Measurements from ENCODE around the gene CIB4. TPM values are rescaled to one million over a fixed set of nuclear protein-coding genes. Genes with fewer than 3 reads are reported as not detected.

Gene CIB4
- total and polyA plus RNA-seq, 2 of the 4 experiments (the other 2 are of a cell fraction), result not detected

GRCh38 chr2:26679867-26680266, 38.7 kb upstream of the CIB4 start:
- WGBS, 2 experiments (ENCODE audit: extremely low coverage in 2 of 2, insufficient read length in 1 of 2), result no CpG with 5 or more reads among the region's 4 CpGs
- TF ChIP-seq ELK1 (IDR thresholded peaks at IDR 0.05; ENCODE audit: borderline replicate concordance, low read depth, low read length), result no peak
- TF ChIP-seq FOS (IDR thresholded peaks at IDR 0.05; ENCODE audit: low read depth, low read length), result no peak
- no peak for TF ChIP-seq MAZ (IDR thresholded peaks at IDR 0.05; ENCODE audit: borderline replicate concordance, low read depth, low read length)
- TF ChIP-seq CEBPB (IDR thresholded peaks at IDR 0.05; ENCODE audit: low read depth, low read length), result no peak
- no peak for TF ChIP-seq RCOR1 (IDR thresholded peaks at IDR 0.05; ENCODE audit: insufficient replicate concordance, low read length)
- TF ChIP-seq CTCF (conservative IDR thresholded peaks at IDR 0.05; ENCODE audit: low read depth, low read length), result no peak
- no peak for TF ChIP-seq MAFK (IDR thresholded peaks at IDR 0.05; ENCODE audit: low read depth, low read length)
- TF ChIP-seq CHD1 (IDR thresholded peaks at IDR 0.05; ENCODE audit: low read depth, low read length), result no peak
- TF ChIP-seq USF2 (IDR thresholded peaks at IDR 0.05; ENCODE audit: low read depth, low read length), result no peak
- TF ChIP-seq BHLHE40 (IDR thresholded peaks at IDR 0.05; ENCODE audit: low read depth, low read length), result no peak
- TF ChIP-seq RFX5 (IDR thresholded peaks at IDR 0.05; ENCODE audit: low read depth, low read length), result no peak
- TF ChIP-seq POLR2A (IDR thresholded peaks at IDR 0.05; ENCODE audit: low read depth, low read length), result no peak
- TF ChIP-seq NFE2L2 (IDR thresholded peaks at IDR 0.05; ENCODE audit: low read depth, low read length), result no peak
- TF ChIP-seq SMC3 (IDR thresholded peaks at IDR 0.05; ENCODE audit: low read depth, low read length), result no peak
- no peak for TF ChIP-seq RAD21 (IDR thresholded peaks at IDR 0.05; ENCODE audit: low read length)
- TF ChIP-seq MXI1 (IDR thresholded peaks at IDR 0.05; ENCODE audit: borderline replicate concordance, low read depth, low read length), result no peak
- no peaks in the 10 kb centered on the region for H3K79me1 ChIP-seq (ENCODE audit: low read depth in 1 of 2, low read length in 2 of 2)
- BruUV-seq (replicated peaks), result no TSS peak
- H3K36me3 ChIP-seq (ENCODE audit: control insufficient read depth, insufficient read depth, low read length), result no peaks in the 10 kb centered on the region
- no peak overlapping the region for H3K23ac ChIP-seq (ENCODE audit: low read depth, low read length)
- no peaks in the 10 kb centered on the region for H3K4me1 ChIP-seq (ENCODE audit: control insufficient read depth, insufficient read depth, low read length)
- no peak overlapping the region for H3K4me3 ChIP-seq (ENCODE audit: insufficient read depth, low read depth, low read length)
- no peak overlapping the region for H2BK5ac ChIP-seq (ENCODE audit: low read depth, low read length, poor library complexity, severe bottlenecking)
- no peak overlapping the region for H4K8ac ChIP-seq (ENCODE audit: low read depth in 2 of 2, low read length in 2 of 2)
- DNase-seq (no peak), ATAC-seq (ENCODE audit: low read depth) (no peak)
- H3K9ac ChIP-seq (ENCODE audit: low read depth, low read length), result no peak overlapping the region
- H2AK9ac ChIP-seq (replicated peaks; ENCODE audit: low read depth, low read length, poor library complexity), result no peak overlapping the region
- no peak overlapping the region for H3K56ac ChIP-seq (ENCODE audit: extremely low read depth, insufficient read depth, low read length)
- no peak overlapping the region for H2AK5ac ChIP-seq (ENCODE audit: low read depth, low read length)
- CTCF ChIA-PET, result no interaction called here
- dilution Hi-C loops (cut with HindIII; ENCODE audit: low sequenced_read_pairs, unreplicated experiment), result no loop called here
- H3K27ac ChIP-seq (ENCODE audit: insufficient read depth, low read length), result no peak overlapping the region
- intact Hi-C loops (cut with micrococcal nuclease), result no loop called here
- H2BK20ac ChIP-seq (ENCODE audit: low read depth, low read length), result no peak overlapping the region
- H3K4me2 ChIP-seq (ENCODE audit: low read depth, low read length), result no peak overlapping the region
- peaks cover 4% of the 10 kb centered on the region; the same call in 1 of the 2 replicates for H3K9me3 ChIP-seq (ENCODE audit: control insufficient read depth, insufficient read depth, low read length)
- no peak overlapping the region for H2BK15ac ChIP-seq (ENCODE audit: low read depth, low read length)
- no peak overlapping the region for H3K4ac ChIP-seq (ENCODE audit: low read depth, low read length)
- H4K5ac ChIP-seq (ENCODE audit: low read depth, low read length), result no peak overlapping the region
- no peaks in the 10 kb centered on the region for H4K20me1 ChIP-seq (ENCODE audit: insufficient read depth, low read length)
- POLR2A ChIA-PET (ENCODE audit: unreplicated experiment), result no interaction called here
- H3K14ac ChIP-seq (replicated peaks; ENCODE audit: low read depth, low read length), result no peak overlapping the region
- no peak overlapping the region for H2BK120ac ChIP-seq (ENCODE audit: low read depth, low read length)
- H3K18ac ChIP-seq (ENCODE audit: low read depth, low read length), result no peak overlapping the region
- no peaks in the 10 kb centered on the region for H3K9me1 ChIP-seq (ENCODE audit: insufficient read depth, low read length)
- peaks cover 53% of the 10 kb centered on the region for H3K27me3 ChIP-seq (ENCODE audit: control insufficient read depth, insufficient read depth, low read length)
- in situ Hi-C loops (cut with MboI; ENCODE audit: low sequenced_read_pairs), result no loop called here
- no peak overlapping the region for H2AFZ ChIP-seq (replicated peaks; ENCODE audit: low read length, poor library complexity)
- no peak overlapping the region for H4K91ac ChIP-seq (ENCODE audit: insufficient read depth, low read depth, low read length)

All from IMR-90 (cell line).